AG04450 (cell line): ENCODE data around the gene ITPR1. TPM values are rescaled to one million over a fixed set of nuclear protein-coding genes. Genes with fewer than 3 reads are reported as not detected.

Source experiments
- CTCF ChIA-PET: fragments of 300-600, 350-600 bp; formaldehyde crosslinking; extraction: SDS; loops from one replicate; lab custom pipeline; 2022; ENCODE audit warnings: antibody characterized with exemption, inconsistent platforms; lab: Charles Lee
- POLR2A ChIA-PET: fragments of 350-600 bp; formaldehyde crosslinking; extraction: SDS; loops from one replicate; lab custom pipeline; 2021; ENCODE audit warnings: antibody characterized with exemption, inconsistent platforms; lab: Yijun Ruan, JAX
- DNase-seq: peaks from one replicate; pipeline ENCODE4 v3.0.0-alpha.2; 2011; ENCODE audit warnings: low read depth, low spot score
- H3K27ac ChIP-seq: one replicate; pipeline ENCODE4 v1.5.1; 2012; ENCODE audit warnings: low read depth, low read length, control low read depth
- H3K27me3 ChIP-seq: one replicate; pipeline ENCODE4 v1.6.0; 2012; ENCODE audit warnings: low read length; ENCODE audit not compliant: control insufficient read depth, insufficient read depth
- H3K4me3 ChIP-seq: 2 replicates; pipeline ENCODE4 v1.5.1; 2011; ENCODE audit warnings: mild to moderate bottlenecking, low read depth, low read length, control low read depth
- H3K9me3 ChIP-seq: 2 replicates; pipeline ENCODE4 v1.5.1; 2012; ENCODE audit warnings: low read length; ENCODE audit not compliant: control insufficient read depth, insufficient read depth
- polyA plus RNA-seq: library from polyadenylated mRNA; depleted of rRNA; stranded (reverse); fragments of >200 nt; gene quantifications from 2 replicates; pipeline ENCODE4 v1.2.3, GENCODE V29; 2011
- TF ChIP-seq, protein P1 (sequence below): IDR thresholded peaks from 2 replicates; pipeline ENCODE4 v1.5.1; 2011; ENCODE audit warnings: low read depth, low read length, control low read depth, inconsistent platforms

Gene ITPR1
- polyA plus RNA-seq, 1 experiment = 7.4 TPM

DNA sequence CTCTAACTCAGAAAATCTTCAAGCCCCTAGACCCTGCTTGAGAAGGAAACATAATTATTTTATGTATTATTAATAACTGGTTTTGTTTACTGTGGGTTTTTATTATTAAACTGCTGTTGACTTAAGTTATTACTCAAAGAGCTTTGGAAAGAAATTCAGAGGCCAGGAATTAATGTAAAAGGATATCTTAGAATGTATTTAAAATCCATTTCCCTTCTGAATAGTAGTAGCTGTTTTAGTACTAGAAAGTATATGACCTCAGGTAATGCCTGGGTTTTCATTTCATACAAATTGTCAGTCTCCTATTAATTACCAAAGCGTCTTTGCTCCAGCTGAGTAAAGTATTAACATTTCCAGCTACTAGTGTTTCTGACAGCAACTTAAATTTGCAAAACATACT lies 223.1 kb downstream of the ITPR1 start:
- no peak for DNase-seq
- no peak overlapping the region for H3K4me3 ChIP-seq
- no peak overlapping the region for H3K27ac ChIP-seq
- TF ChIP-seq, protein P1, sequence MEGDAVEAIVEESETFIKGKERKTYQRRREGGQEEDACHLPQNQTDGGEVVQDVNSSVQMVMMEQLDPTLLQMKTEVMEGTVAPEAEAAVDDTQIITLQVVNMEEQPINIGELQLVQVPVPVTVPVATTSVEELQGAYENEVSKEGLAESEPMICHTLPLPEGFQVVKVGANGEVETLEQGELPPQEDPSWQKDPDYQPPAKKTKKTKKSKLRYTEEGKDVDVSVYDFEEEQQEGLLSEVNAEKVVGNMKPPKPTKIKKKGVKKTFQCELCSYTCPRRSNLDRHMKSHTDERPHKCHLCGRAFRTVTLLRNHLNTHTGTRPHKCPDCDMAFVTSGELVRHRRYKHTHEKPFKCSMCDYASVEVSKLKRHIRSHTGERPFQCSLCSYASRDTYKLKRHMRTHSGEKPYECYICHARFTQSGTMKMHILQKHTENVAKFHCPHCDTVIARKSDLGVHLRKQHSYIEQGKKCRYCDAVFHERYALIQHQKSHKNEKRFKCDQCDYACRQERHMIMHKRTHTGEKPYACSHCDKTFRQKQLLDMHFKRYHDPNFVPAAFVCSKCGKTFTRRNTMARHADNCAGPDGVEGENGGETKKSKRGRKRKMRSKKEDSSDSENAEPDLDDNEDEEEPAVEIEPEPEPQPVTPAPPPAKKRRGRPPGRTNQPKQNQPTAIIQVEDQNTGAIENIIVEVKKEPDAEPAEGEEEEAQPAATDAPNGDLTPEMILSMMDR = no peak
- ChIA-PET POLR2A (no interaction called here), CTCF (interaction anchor here (1.0 to 10.3 kb wide), 6 partner anchors 14 to 405 kb away, joined by 3 to 129 read pairs (median 14); partner anchors contain the start of gene BHLHE40)
- no peaks in the 10 kb centered on the region for H3K27me3 ChIP-seq
- H3K9me3 ChIP-seq = no peaks in the 10 kb centered on the region

DNA sequence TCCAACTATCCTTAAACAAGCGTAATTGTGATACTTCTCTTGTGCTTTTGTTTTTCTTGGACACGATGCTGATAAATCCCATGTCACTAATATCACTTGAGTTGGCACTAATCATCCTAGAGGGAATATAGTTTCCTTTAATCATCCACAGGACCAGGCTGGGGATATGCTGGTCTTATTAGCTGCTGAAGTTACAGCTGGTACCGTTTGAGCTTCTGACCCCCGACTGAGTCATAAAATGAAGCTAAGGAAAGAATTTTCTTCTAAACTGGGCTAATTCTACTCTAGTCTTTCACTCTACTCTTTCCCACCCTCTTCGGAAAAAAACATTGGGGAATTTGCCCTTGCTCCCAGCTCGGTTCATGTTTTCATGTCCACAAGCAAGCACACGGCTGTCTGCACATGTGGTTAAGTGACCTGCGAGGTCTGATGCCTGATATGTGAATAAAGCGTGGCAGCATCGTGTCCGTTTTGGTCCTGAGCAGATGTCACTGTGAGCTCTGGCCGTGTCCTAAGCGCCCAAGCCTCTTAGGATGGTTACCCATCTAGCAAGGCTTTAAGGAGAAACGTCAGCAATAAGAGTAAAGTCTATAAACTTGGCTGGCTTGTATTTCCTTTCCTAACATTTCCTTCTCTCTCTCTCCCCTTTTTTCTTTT lies 223.7 kb downstream of the ITPR1 start:
- H3K4me3 ChIP-seq = no peak overlapping the region
- no peaks in the 10 kb centered on the region for H3K9me3 ChIP-seq
- no peak for DNase-seq
- ChIA-PET POLR2A (no interaction called here), CTCF (interaction anchor here (1.0 to 10.3 kb wide), 6 partner anchors 13 to 405 kb away, joined by 3 to 129 read pairs (median 14); partner anchors contain the start of gene BHLHE40)
- TF ChIP-seq, protein P1 = no peak
- H3K27me3 ChIP-seq = no peaks in the 10 kb centered on the region
- H3K27ac ChIP-seq = no peak overlapping the region

DNA sequence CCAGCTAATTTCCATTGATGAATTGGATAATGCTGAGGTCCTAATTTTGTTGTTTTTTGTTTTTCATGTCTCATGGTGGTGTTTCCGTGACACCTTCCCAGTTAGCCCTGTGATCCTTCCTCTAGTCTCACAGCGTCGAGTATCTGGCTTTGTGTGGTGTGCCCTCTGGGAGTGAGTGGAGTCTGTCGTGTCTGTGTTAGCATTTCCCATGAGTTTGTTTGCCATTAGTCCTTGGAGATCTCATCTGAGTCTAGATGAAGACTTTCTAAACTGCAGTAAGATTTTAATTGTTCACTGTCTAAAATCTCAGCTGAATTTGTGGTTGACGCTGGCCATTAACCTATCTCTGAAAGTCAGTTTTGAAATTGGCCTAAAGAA lies 224.2 kb downstream of the ITPR1 start:
- Histone ChIP-seq H3K9me3 (no peaks in the 10 kb centered on the region), H3K27me3 (no peaks in the 10 kb centered on the region), H3K27ac (no peak overlapping the region), H3K4me3 (no peak overlapping the region)
- TF ChIP-seq, protein P1 = no peak
- no peak for DNase-seq
- ChIA-PET POLR2A (no interaction called here), CTCF (interaction anchor here (1.0 to 10.3 kb wide), 6 partner anchors 12 to 404 kb away, joined by 3 to 129 read pairs (median 14); partner anchors contain the start of gene BHLHE40)

DNA sequence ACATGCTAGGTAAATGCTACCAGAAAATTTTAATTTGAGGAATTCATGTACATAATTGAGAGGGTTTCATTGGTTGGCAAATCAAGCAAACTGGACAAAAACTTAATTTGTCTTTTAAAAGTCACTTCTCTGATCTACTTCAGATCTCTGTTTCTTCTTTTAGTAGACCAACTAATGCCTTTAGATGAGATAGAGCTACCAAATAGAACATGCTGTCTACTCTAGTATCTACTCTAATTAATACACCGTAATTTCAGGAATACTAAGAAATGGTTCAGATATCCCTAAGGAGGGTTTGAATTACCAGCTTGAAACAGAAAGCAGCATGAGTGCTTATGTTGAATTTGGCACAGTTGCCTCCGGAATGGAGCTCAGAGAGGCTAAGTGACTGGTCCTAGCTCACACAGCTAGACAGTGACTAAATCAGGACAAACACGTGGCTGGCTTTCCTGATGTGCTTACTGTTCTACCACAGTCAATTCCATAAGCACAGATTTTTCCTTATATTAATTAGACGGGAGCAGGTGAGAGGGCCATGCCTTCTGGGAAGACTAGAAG lies 225.1 kb downstream of the ITPR1 start:
- TF ChIP-seq, protein P1 = no peak
- CTCF ChIA-PET = interaction anchor here (3.7 to 10.3 kb wide), 3 partner anchors 260 to 340 kb away, joined by 23 to 129 read pairs (median 28); partner anchors contain the start of gene BHLHE40
- H3K4me3 ChIP-seq = no peak overlapping the region
- no peaks in the 10 kb centered on the region for H3K27me3 ChIP-seq
- no peak overlapping the region for H3K27ac ChIP-seq
- POLR2A ChIA-PET = no interaction called here
- H3K9me3 ChIP-seq = no peaks in the 10 kb centered on the region
- no peak for DNase-seq

DNA sequence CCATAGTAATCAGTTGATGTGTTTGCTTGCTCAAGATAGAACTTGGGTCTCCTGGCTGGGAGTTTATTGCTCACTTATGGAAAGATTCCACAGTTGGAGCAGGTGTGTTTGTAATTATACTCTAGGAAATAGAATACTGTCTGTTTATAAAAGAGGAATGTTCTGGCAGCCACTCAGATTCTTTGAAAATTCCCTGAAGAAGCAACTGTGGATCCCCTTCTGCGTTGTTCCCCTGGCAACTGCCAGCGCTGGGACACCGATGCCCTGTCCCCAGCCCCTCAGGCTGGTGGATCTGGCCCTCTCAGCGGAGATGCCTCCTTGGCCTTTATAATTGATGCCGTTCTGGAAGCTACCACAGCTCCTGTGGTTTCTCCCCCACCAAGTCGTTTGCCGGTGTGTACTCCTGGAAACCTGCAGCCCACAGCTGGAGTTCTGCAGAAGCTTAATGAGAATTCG lies 225.9 kb downstream of the ITPR1 start:
- H3K4me3 ChIP-seq = no peak overlapping the region
- no peak overlapping the region for H3K27ac ChIP-seq
- POLR2A ChIA-PET = no interaction called here
- CTCF ChIA-PET = interaction anchor here (3.7 to 10.3 kb wide), 3 partner anchors 259 to 339 kb away, joined by 23 to 129 read pairs (median 28); partner anchors contain the start of gene BHLHE40
- H3K27me3 ChIP-seq = no peaks in the 10 kb centered on the region
- TF ChIP-seq, protein P1 = no peak
- peak; percentile 24 for DNase-seq
- no peaks in the 10 kb centered on the region for H3K9me3 ChIP-seq
